Endothelial cell of umbilical vein (primary cell): ENCODE data around the gene DACT3. TPM values are rescaled to one million over a fixed set of nuclear protein-coding genes. Genes with fewer than 3 reads are reported as not detected.

Experiments
- BruUV-seq: library from RNA; stranded (reverse); fragments of 400-500 nt; replicated peaks from 2 replicates; lab custom pipeline; 2021; lab: Mats Ljungman, UMichigan
- CTCF ChIA-PET: fragments of 300-600, 350-600 bp; sonication (Branson Sonifier 250); formaldehyde crosslinking; loops from one replicate; lab custom pipeline; 2021; ENCODE audit warnings: antibody characterized with exemption, inconsistent platforms; lab: Charles Lee
- POLR2A ChIA-PET: fragments of 300-600, 350-600 bp; sonication (Branson Sonifier 250); formaldehyde crosslinking; loops from one replicate; lab custom pipeline; 2021; ENCODE audit warnings: antibody characterized with exemption, inconsistent platforms; lab: Charles Lee
- DNase-seq: peaks from one replicate; pipeline ENCODE4 v3.0.0-alpha.2; 2011; ENCODE audit warnings: low read depth, low spot score
- FAIRE-seq: peaks from 2 replicates; lab custom pipeline; 2011; peaks lifted over from hg19 to GRCh38; lab: Jason Lieb, UNC
- H2AFZ ChIP-seq: 2 replicates; pipeline ENCODE4 v1.6.0; 2012; ENCODE audit warnings: low read depth, low read length, control low read depth, inconsistent platforms
- H3K27ac ChIP-seq: 2 replicates; pipeline ENCODE4 v1.5.1; 2011; ENCODE audit warnings: low read depth, mild to moderate bottlenecking, control low read depth, low read length, moderate library complexity; ENCODE audit not compliant: insufficient read depth
- H3K27me3 ChIP-seq, 2 experiments: 2 replicates each; pipeline versions ENCODE4 v1.6.0 to v1.6.1; 2011; ENCODE audit warnings: low read length in 2 of 2, mixed read lengths in 1 of 2; ENCODE audit not compliant: control insufficient read depth in 2 of 2, insufficient read depth in 2 of 2
- H3K36me3 ChIP-seq, 2 experiments: 2 replicates in 1 of 2; 3 replicates in 1 of 2; pipeline ENCODE4 v1.5.1; 2011; ENCODE audit warnings: low read length in 2 of 2, mild to moderate bottlenecking in 1 of 2, moderate library complexity in 1 of 2; ENCODE audit not compliant: control insufficient read depth in 2 of 2, insufficient read depth in 2 of 2; ENCODE audit errors: extremely low read depth in 1 of 2
- H3K4me1 ChIP-seq: 3 replicates; pipeline ENCODE4 v1.5.1; 2011; ENCODE audit warnings: mild to moderate bottlenecking, low read length; ENCODE audit not compliant: control insufficient read depth, insufficient read depth; ENCODE audit errors: extremely low read depth
- H3K4me2 ChIP-seq: 2 replicates; pipeline ENCODE4 v1.6.1; 2011; ENCODE audit warnings: low read length, control low read depth, mixed read lengths; ENCODE audit not compliant: insufficient read depth
- H3K4me3 ChIP-seq, 3 experiments: fragments of 200-600 bp in 1 of 3; sonication (generic), shearing (Covaris generic) in 1 of 3; replicated peaks in 1 of 3; 2 replicates each; pipeline ENCODE4 v1.5.1; 2011 to 2016; ENCODE audit warnings: control low read depth in 3 of 3, low read length in 3 of 3, mild to moderate bottlenecking in 2 of 3, inconsistent platforms in 1 of 3, low read depth in 1 of 3, moderate library complexity in 1 of 3; ENCODE audit not compliant: insufficient read depth in 1 of 3
- H3K79me2 ChIP-seq: 2 replicates; pipeline ENCODE4 v1.6.0; 2012; ENCODE audit warnings: low read length, inconsistent platforms; ENCODE audit not compliant: control insufficient read depth, insufficient read depth
- H3K9ac ChIP-seq: replicated peaks from 2 replicates; pipeline ENCODE3; 2011; ENCODE audit warnings: low read length, control low read depth; ENCODE audit not compliant: insufficient read depth; ENCODE audit errors: extremely low read depth
- H3K9me1 ChIP-seq: replicated peaks from 3 replicates; pipeline ENCODE4 v1.6.0; 2011; ENCODE audit warnings: mild to moderate bottlenecking, low read length; ENCODE audit not compliant: control insufficient read depth, insufficient read depth; ENCODE audit errors: extremely low read depth
- H3K9me3 ChIP-seq: replicated peaks from 2 replicates; pipeline ENCODE4 v1.5.1; 2012; ENCODE audit warnings: low read length, inconsistent platforms; ENCODE audit not compliant: control insufficient read depth, insufficient read depth
- H4K20me1 ChIP-seq: replicated peaks from 2 replicates; pipeline ENCODE3; 2011; ENCODE audit warnings: mild to moderate bottlenecking, low read length; ENCODE audit not compliant: control insufficient read depth, insufficient read depth; ENCODE audit errors: extremely low read depth
- CTCF ChIP-seq, 2 donors: IDR thresholded peaks; 1 replicate in 1 of 2; 2 replicates in 1 of 2; pipeline ENCODE4 v1.5.1; 2011; ENCODE audit warnings: low read length in 2 of 2, mild to moderate bottlenecking in 2 of 2, moderate library complexity in 2 of 2, control low read depth in 1 of 2, inconsistent platforms in 1 of 2, low read depth in 1 of 2; ENCODE audit not compliant: insufficient read depth in 1 of 2; ENCODE audit errors: extremely low read depth in 1 of 2
- EZH2 ChIP-seq: IDR thresholded peaks from 2 replicates; pipeline ENCODE4 v1.6.1; 2012; ENCODE audit warnings: borderline replicate concordance, low read depth, mild to moderate bottlenecking, moderate library complexity, low read length, inconsistent platforms; ENCODE audit not compliant: severe bottlenecking
- FOS ChIP-seq: IDR thresholded peaks from 2 replicates; pipeline ENCODE4 v1.6.1; 2011; ENCODE audit warnings: mild to moderate bottlenecking, low read length, moderate library complexity, borderline replicate concordance; ENCODE audit not compliant: insufficient read depth
- GATA2 ChIP-seq: IDR thresholded peaks from 2 replicates; pipeline ENCODE4 v1.7.0; 2011; ENCODE audit warnings: low read depth, mild to moderate bottlenecking, moderate library complexity, mixed read lengths, low read length; ENCODE audit not compliant: insufficient read length, insufficient read depth
- JUN ChIP-seq: IDR thresholded peaks from 2 replicates; pipeline ENCODE4 v1.6.1; 2011; ENCODE audit warnings: borderline replicate concordance, low read depth; ENCODE audit not compliant: insufficient read length, insufficient read depth
- MAX ChIP-seq: IDR thresholded peaks from 2 replicates; pipeline ENCODE4 v1.6.1; 2011; ENCODE audit not compliant: insufficient read depth, insufficient read length
- MYC ChIP-seq: IDR thresholded peaks from one replicate; pipeline ENCODE4 v1.6.1; 2011; ENCODE audit warnings: mild to moderate bottlenecking, low read depth, low read length
- POLR2A ChIP-seq: IDR thresholded peaks from 2 replicates; pipeline ENCODE4 v1.6.1; 2012; ENCODE audit warnings: low read depth, mild to moderate bottlenecking, control low read depth, low read length
- POLR2AphosphoS5 ChIP-seq: IDR thresholded peaks from 2 replicates; pipeline ENCODE4 v1.6.1; 2012; ENCODE audit warnings: low read depth, mild to moderate bottlenecking, control low read depth, low read length, moderate library complexity; ENCODE audit not compliant: insufficient read depth
- dilution Hi-C: fragments of 300-500 bp; cut with MboI; formaldehyde crosslinking; loops from one replicate; pipeline ENCODE4 v1.15.0; 2019; ENCODE audit warnings: low sequenced_read_pairs; ENCODE audit not compliant: extremely low pct_ligation_motif_present
- intact Hi-C: fragments of 100-400 bp; cut with micrococcal nuclease; formaldehyde crosslinking; loops from one replicate; pipeline ENCODE4 v1.10.0; 2022
- polyA plus RNA-seq, 4 experiments: library from polyadenylated mRNA; depleted of rRNA in 3 of 4; stranded (reverse) in 3 of 4; unstranded in 1 of 4; fragments of >200 nt; gene quantifications; 2 replicates each; pipeline versions ENCODE4 v1.2.1 to v1.2.3, GENCODE V29; 2011 to 2012; ENCODE audit warnings: missing spikeins in 1 of 4
- total RNA-seq: library from RNA; stranded (reverse); gene quantifications from 2 replicates; pipeline ENCODE4 v1.2.3, GENCODE V29; 2021

DACT3 gene
- total and polyA plus RNA-seq, 2 donors (not counting 3 experiments of a cell fraction or from before 2014, with no cell fraction given): 0.22 to 0.76 TPM

- DNase-seq: no peak
- no peaks in the 10 kb centered on the region for H3K9me3 ChIP-seq
- dilution Hi-C loops (no loop called here), intact Hi-C loops (no loop called here)
- H3K27me3 ChIP-seq: peaks cover 26 to 40% of the 10 kb centered on the region in 2 experiments
- H2AFZ ChIP-seq: no peak overlapping the region
- BruUV-seq: no TSS peak
- H3K9ac ChIP-seq: no peak overlapping the region
- H3K27ac ChIP-seq: no peak overlapping the region
- no peak for FAIRE-seq
- no peaks in the 10 kb centered on the region for H3K4me1 ChIP-seq
- no peaks in the 10 kb centered on the region for H3K79me2 ChIP-seq
- POLR2A ChIA-PET: no interaction called here
- CTCF ChIA-PET: interaction anchor here (0.9 to 1.4 kb wide), 2 partner anchors 15 to 16 kb away, joined by 3 read pairs; partner anchors contain the start of gene DACT3
- H3K36me3 ChIP-seq: no peaks in the 10 kb centered on the region
- H3K9me1 ChIP-seq: no peaks in the 10 kb centered on the region
- H3K4me3 ChIP-seq: no peak overlapping the region
- no peaks in the 10 kb centered on the region for H4K20me1 ChIP-seq
- no peak for TF ChIP-seq GATA2
- no peak for TF ChIP-seq MAX
- TF ChIP-seq FOS: no peak
- TF ChIP-seq POLR2A: no peak
- TF ChIP-seq POLR2AphosphoS5: no peak
- TF ChIP-seq CTCF (IDR thresholded peaks at IDR 0.05; ENCODE audit: extremely low read depth in 1 of 2, insufficient read depth in 1 of 2, low read depth in 1 of 2, low read length in 2 of 2): no peak
- TF ChIP-seq EZH2: no peak
- no peak for TF ChIP-seq MYC
- TF ChIP-seq JUN: no peak
- no peak overlapping the region for H3K4me2 ChIP-seq
These were observed 14.6 kb downstream of the DACT3 start for GRCh38 chr19:46646402-46646801.
